Measurements from ENCODE around the gene STARD3. TPM values are rescaled to one million over a fixed set of nuclear protein-coding genes. Genes with fewer than 3 reads are reported as not detected.

STARD3 gene
- total RNA-seq, 1 experiment from 2014 or later: 2,579 TPM

- CTCF ChIA-PET: interaction anchor here (0.6 to 161.2 kb wide), 23 partner anchors 15 to 1140 kb away, joined by 3 to 42089 read pairs (median 31); partner anchors contain the start of genes ERBB2, GRB7, GSDMA and GSDMB
- no peak for TF ChIP-seq CTCF (IDR thresholded peaks at IDR 0.05; ENCODE audit: unreplicated experiment)
- BruUV-seq (replicated peaks): no TSS peak
These were observed 1.2 kb upstream of the STARD3 start for GRCh38 chr17:39635614-39636176.

GRCh38 chr17:39636587-39636926 lies 387 bp upstream of the STARD3 start:
- Mint-ChIP-seq H3K9me3 (ENCODE audit: low read depth, unreplicated experiment) (no peaks in the 10 kb centered on the region), H3K27ac (ENCODE audit: unreplicated experiment) (peak overlapping the region; percentile 28), H3K4me1 (ENCODE audit: low read depth, unreplicated experiment) (peaks cover 61% of the 10 kb centered on the region), H3K4me3 (ENCODE audit: low read depth, unreplicated experiment) (peak overlapping the region; percentile 71), H3K36me3 (ENCODE audit: insufficient read depth, unreplicated experiment) (peaks cover 34% of the 10 kb centered on the region), H3K27me3 (ENCODE audit: unreplicated experiment) (peaks cover 10% of the 10 kb centered on the region)
- no peak for DNase-seq
- no peak for TF ChIP-seq CTCF (IDR thresholded peaks at IDR 0.05; ENCODE audit: unreplicated experiment)
- intact Hi-C loops (cut with micrococcal nuclease; ENCODE audit: unreplicated experiment): loop anchor here (2.0 to 10.0 kb wide), 6 partner anchors 26 to 858 kb away; partner anchors contain the start of genes CDC6 and ERBB2
- CTCF ChIA-PET: interaction anchor here (0.5 to 161.2 kb wide), 15 partner anchors 16 to 1599 kb away, joined by 3 to 42089 read pairs (median 46); partner anchors contain the start of genes ERBB2, GRB7, GSDMA and GSDMB
- BruUV-seq (replicated peaks): TSS peak; percentile 78

More at GRCh38 chr17:39635614-39636176, 1.2 kb upstream of the STARD3 start:
- Mint-ChIP-seq H3K9me3 (ENCODE audit: low read depth, unreplicated experiment) (no peaks in the 10 kb centered on the region), H3K36me3 (ENCODE audit: insufficient read depth, unreplicated experiment) (peaks cover 34% of the 10 kb centered on the region), H3K27ac (ENCODE audit: unreplicated experiment) (no peak overlapping the region), H3K4me3 (ENCODE audit: low read depth, unreplicated experiment) (no peak overlapping the region), H3K27me3 (ENCODE audit: unreplicated experiment) (peaks cover 19% of the 10 kb centered on the region), H3K4me1 (ENCODE audit: low read depth, unreplicated experiment) (peaks cover 66% of the 10 kb centered on the region)
- DNase-seq: no peak
- intact Hi-C loops (cut with micrococcal nuclease; ENCODE audit: unreplicated experiment): loop anchor here (2.0 to 10.0 kb wide), 6 partner anchors 27 to 859 kb away; partner anchors contain the start of genes CDC6 and ERBB2

GRCh38 chr17:39638317-39638716 lies 1.4 kb downstream of the STARD3 start:
- Mint-ChIP-seq H3K27ac (ENCODE audit: unreplicated experiment) (peak overlapping the region; percentile 28), H3K4me1 (ENCODE audit: low read depth, unreplicated experiment) (peaks cover 62% of the 10 kb centered on the region), H3K9me3 (ENCODE audit: low read depth, unreplicated experiment) (no peaks in the 10 kb centered on the region), H3K4me3 (ENCODE audit: low read depth, unreplicated experiment) (peak overlapping the region; percentile 71), H3K27me3 (ENCODE audit: unreplicated experiment) (no peaks in the 10 kb centered on the region), H3K36me3 (ENCODE audit: insufficient read depth, unreplicated experiment) (peaks cover 28% of the 10 kb centered on the region)
- no peak for TF ChIP-seq CTCF (IDR thresholded peaks at IDR 0.05; ENCODE audit: unreplicated experiment)
- CTCF ChIA-PET: interaction anchor here (0.6 to 161.2 kb wide), 22 partner anchors 18 to 827 kb away, joined by 3 to 42089 read pairs (median 10); partner anchors contain the start of genes ERBB2, GRB7, GSDMA and GSDMB
- intact Hi-C loops (cut with micrococcal nuclease; ENCODE audit: unreplicated experiment): loop anchor here (10.0 kb wide), 3 partner anchors 476 to 856 kb away; partner anchors contain the start of gene CDC6
- peak; percentile 76 for DNase-seq
- BruUV-seq (replicated peaks): no TSS peak

- H3K4me1 Mint-ChIP-seq (ENCODE audit: low read depth, unreplicated experiment): peaks cover 70% of the 10 kb centered on the region
- intact Hi-C loops (cut with micrococcal nuclease; ENCODE audit: unreplicated experiment): loop anchor here (10.0 kb wide), 3 partner anchors 476 to 856 kb away; partner anchors contain the start of gene CDC6
- CTCF ChIA-PET: interaction anchor here (0.5 to 161.2 kb wide), 20 partner anchors 18 to 327 kb away, joined by 3 to 42089 read pairs (median 10); partner anchors contain the start of genes ERBB2, GRB7, GSDMA and GSDMB
- no TSS peak for BruUV-seq (replicated peaks)
- peaks cover 30% of the 10 kb centered on the region for H3K36me3 Mint-ChIP-seq (ENCODE audit: insufficient read depth, unreplicated experiment)
- no peaks in the 10 kb centered on the region for H3K27me3 Mint-ChIP-seq (ENCODE audit: unreplicated experiment)
- DNase-seq: no peak
- H3K9me3 Mint-ChIP-seq (ENCODE audit: low read depth, unreplicated experiment): no peaks in the 10 kb centered on the region
- no peak for TF ChIP-seq CTCF (IDR thresholded peaks at IDR 0.05; ENCODE audit: unreplicated experiment)
- no peak overlapping the region for H3K27ac Mint-ChIP-seq (ENCODE audit: unreplicated experiment)
- H3K4me3 Mint-ChIP-seq (ENCODE audit: low read depth, unreplicated experiment): no peak overlapping the region
These were observed 2.1 kb downstream of the STARD3 start for GRCh38 chr17:39639043-39639442.

Data from Calu3 (cell line).